ENCODE measurements around the gene NFATC1.

DNA sequence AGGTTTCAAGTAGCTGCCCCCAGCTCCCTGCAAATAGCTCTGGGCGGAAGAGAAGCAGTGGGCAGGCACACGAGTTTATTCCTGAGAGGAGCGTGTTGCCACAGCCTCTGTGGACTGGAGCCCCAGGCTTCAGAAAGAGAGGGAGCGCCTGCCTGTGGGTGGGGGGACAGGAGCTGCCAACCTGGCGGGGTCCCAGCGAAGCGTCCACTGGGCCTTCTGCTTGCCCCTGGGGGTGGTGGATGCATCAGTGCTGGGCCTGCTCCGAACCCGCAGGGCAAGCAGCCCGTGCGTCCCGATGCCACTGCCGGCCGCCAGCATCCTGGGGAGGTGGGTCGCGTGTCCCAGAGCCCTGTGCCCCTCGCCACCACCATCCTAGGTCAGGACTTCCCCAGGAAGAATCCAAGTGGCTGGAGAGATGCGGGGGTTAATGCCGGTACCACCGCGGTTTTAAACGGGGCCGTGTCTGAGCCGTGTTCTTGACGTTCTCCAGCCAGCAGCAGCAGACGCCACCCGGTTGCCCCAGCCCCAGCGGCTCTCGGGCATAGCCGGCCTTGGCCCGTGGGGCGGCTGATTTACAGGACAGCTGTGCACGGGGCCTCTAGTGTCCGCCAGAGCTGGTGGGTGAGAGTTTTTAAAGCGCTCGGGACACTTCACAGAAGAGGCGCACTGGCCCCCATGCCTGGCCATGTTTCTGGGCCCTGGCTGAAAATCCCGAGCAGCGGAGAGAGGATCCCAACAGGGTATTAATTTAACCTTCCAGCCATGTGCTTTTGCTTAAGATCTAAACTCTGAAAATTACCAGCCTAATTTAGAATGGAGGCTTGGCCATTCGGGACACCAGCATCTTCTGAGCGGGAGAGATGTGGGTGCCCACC lies 84.7 kb downstream of the NFATC1 start:
- TF ChIP-seq YY1 (IDR thresholded peaks at IDR 0.05; ENCODE audit: insufficient read depth, insufficient read length): no peak
- no peak for TF ChIP-seq ZNF274 (IDR thresholded peaks at IDR 0.05; ENCODE audit: low read depth, low read length)

Data from NT2/D1 (cell line).